Ascending aorta (tissue), 2 donors: Measurements from ENCODE around the gene ARSI. TPM values are rescaled to one million over a fixed set of nuclear protein-coding genes. Genes with fewer than 3 reads are reported as not detected.

Experiments used
- DNase-seq, 2 donors: peaks; one replicate each; pipeline ENCODE4 v3.0.0-alpha.2; 2019; ENCODE audit warnings: low spot score in 2 of 2
- H3K27ac ChIP-seq, 2 donors: fragments of 200-600 bp; sonication (generic); one replicate each; pipeline ENCODE4 v1.5.1; 2016 to 2017; ENCODE audit warnings: mild to moderate bottlenecking in 1 of 2
- H3K27me3 ChIP-seq: fragments of 200-600 bp; sonication (generic); one replicate; pipeline ENCODE4 v1.5.1; 2017
- H3K36me3 ChIP-seq, 2 donors: fragments of 200-600 bp; sonication (generic); one replicate each; pipeline ENCODE4 v1.5.1; 2016
- H3K4me1 ChIP-seq, 2 donors: fragments of 200-600 bp; sonication (generic); one replicate each; pipeline ENCODE4 v1.5.1; 2016 to 2017; ENCODE audit warnings: mild to moderate bottlenecking in 1 of 2
- H3K4me3 ChIP-seq, 2 donors: fragments of 200-600 bp; sonication (generic); one replicate each; pipeline ENCODE4 v1.5.1; 2016 to 2017; ENCODE audit warnings: mild to moderate bottlenecking in 1 of 2
- H3K9me3 ChIP-seq, 2 donors: fragments of 200-600 bp; sonication (generic); one replicate each; pipeline ENCODE4 v1.5.1; 2016
- CTCF ChIP-seq, 3 experiments: fragments of 200-600 bp in 2 of 3; fragments of 450-650 bp in 1 of 3; sonication (generic) in 2 of 3; IDR thresholded peaks; one replicate each; pipeline ENCODE4 v1.5.1; 2016 to 2019; ENCODE audit warnings: antibody characterized with exemption in 3 of 3, mild to moderate bottlenecking in 1 of 3, moderate library complexity in 1 of 3
- intact Hi-C: fragments of 100-400 bp; cut with DNase I; formaldehyde crosslinking; loops from one replicate; pipeline ENCODE4 v1.15.1; 2023
- total RNA-seq: library from RNA; depleted of rRNA; stranded (reverse); fragments of >200 nt; gene quantifications from one replicate; pipeline ENCODE4 v1.1.0, GENCODE V29; 2016

The ARSI gene
- total RNA-seq, 1 donor from 2014 or later: not detected

- no peak for DNase-seq
- no peaks in the 10 kb centered on the region for H3K9me3 ChIP-seq
- intact Hi-C loops: no loop called here
- peak overlapping the region; percentile 46 to 60 for H3K4me3 ChIP-seq
- H3K36me3 ChIP-seq: no peaks in the 10 kb centered on the region
- TF ChIP-seq CTCF (IDR thresholded peaks at IDR 0.05): no peak
- H3K27ac ChIP-seq: no peak overlapping the region
- H3K27me3 ChIP-seq: no peaks in the 10 kb centered on the region
- peaks cover 6 to 8% of the 10 kb centered on the region in 2 donors for H3K4me1 ChIP-seq
Observed at GRCh38 chr5:150301901-150302300, 804 bp downstream of the ARSI start.

- Histone ChIP-seq H3K4me3 (no peak overlapping the region), H3K27ac (no peak overlapping the region), H3K27me3 (no peaks in the 10 kb centered on the region), H3K9me3 (no peaks in the 10 kb centered on the region), H3K36me3 (no peaks in the 10 kb centered on the region), H3K4me1 (peaks cover 6 to 8% of the 10 kb centered on the region in 2 donors)
- intact Hi-C loops: no loop called here
- no peak for DNase-seq
- no peak for TF ChIP-seq CTCF (IDR thresholded peaks at IDR 0.05)
Observed at GRCh38 chr5:150301170-150301505, 1.6 kb downstream of the ARSI start.

- Histone ChIP-seq H3K27ac (no peak overlapping the region), H3K9me3 (no peaks in the 10 kb centered on the region), H3K27me3 (no peaks in the 10 kb centered on the region), H3K4me1 (peaks cover 6 to 8% of the 10 kb centered on the region in 2 donors), H3K36me3 (no peaks in the 10 kb centered on the region), H3K4me3 (no peak overlapping the region)
- no peak for DNase-seq
- no peak for TF ChIP-seq CTCF (IDR thresholded peaks at IDR 0.05)
- intact Hi-C loops: no loop called here
Observed at GRCh38 chr5:150300496-150301169, 2.1 kb downstream of the ARSI start.

- H3K4me3 ChIP-seq: no peak overlapping the region
- intact Hi-C loops: no loop called here
- TF ChIP-seq CTCF (IDR thresholded peaks at IDR 0.05): no peak
- H3K27me3 ChIP-seq: no peaks in the 10 kb centered on the region
- H3K4me1 ChIP-seq: peaks cover 6 to 8% of the 10 kb centered on the region in 2 donors
- H3K36me3 ChIP-seq: no peaks in the 10 kb centered on the region
- H3K9me3 ChIP-seq: no peaks in the 10 kb centered on the region
- DNase-seq: no peak
- H3K27ac ChIP-seq: peak overlapping the region in 1 of 2 donors; percentile 44
Observed at GRCh38 chr5:150299571-150300327, 3.0 kb downstream of the ARSI start.

GRCh38 chr5:150298701-150299451 lies 3.8 kb downstream of the ARSI start:
- peaks cover 6 to 8% of the 10 kb centered on the region in 2 donors for H3K4me1 ChIP-seq

More at GRCh38 chr5:150298701-150299451, 3.8 kb downstream of the ARSI start:
- no peak overlapping the region for H3K4me3 ChIP-seq
- intact Hi-C loops: no loop called here
- DNase-seq: no peak
- H3K27ac ChIP-seq: peak overlapping the region in 1 of 2 donors; percentile 44
- no peaks in the 10 kb centered on the region for H3K27me3 ChIP-seq
- TF ChIP-seq CTCF (IDR thresholded peaks at IDR 0.05): no peak
- no peaks in the 10 kb centered on the region for H3K36me3 ChIP-seq
- H3K9me3 ChIP-seq: no peaks in the 10 kb centered on the region
